Measurements from ENCODE around the gene GIN1.
"Not testable (repeated sequence)": the region's sequence is repeated elsewhere in the genome, so short reads cannot be mapped to it uniquely, and the experiment has no call there.

The GIN1 gene

DNA sequence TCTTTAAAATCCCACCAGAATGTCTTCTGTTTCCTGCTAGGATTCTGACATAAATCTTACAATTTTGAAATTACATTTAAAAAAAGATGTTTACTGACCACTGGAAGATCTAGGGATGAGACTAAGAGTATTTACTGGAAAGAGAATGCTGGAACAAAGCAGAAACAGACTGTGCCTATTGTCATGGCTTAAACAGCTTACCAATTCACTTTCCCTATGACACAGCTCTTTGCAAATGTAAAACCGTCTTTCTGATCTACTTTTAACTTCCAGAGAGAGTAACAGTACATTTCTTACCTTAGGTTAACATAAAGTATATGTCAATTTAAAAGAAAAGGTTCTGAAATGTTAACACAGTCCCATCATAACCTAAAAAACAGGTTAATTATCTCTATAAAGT lies 10.7 kb downstream of the GIN1 start:
- no peak for DNase-seq (ENCODE audit: low spot score)

DNA sequence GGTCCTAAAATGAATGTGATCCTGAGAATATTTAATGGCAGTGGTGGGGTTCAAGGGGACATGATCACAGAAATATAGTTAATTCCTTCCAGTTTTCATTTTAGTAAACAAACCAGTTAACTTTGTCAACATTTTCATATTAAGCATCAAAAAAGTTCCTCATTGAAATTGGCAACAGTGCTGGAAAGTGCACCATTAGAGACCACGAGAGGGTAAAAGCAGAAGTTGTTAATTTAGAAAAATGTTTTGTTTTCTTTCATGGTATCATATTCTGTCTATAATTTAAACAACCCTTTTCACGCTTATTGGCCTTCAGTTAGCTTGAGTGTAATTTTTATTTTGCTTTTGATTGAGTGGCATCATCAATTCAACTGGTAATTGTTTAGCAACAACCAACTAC lies 11.9 kb downstream of the GIN1 start:
- no peak for DNase-seq (ENCODE audit: low spot score)

DNA sequence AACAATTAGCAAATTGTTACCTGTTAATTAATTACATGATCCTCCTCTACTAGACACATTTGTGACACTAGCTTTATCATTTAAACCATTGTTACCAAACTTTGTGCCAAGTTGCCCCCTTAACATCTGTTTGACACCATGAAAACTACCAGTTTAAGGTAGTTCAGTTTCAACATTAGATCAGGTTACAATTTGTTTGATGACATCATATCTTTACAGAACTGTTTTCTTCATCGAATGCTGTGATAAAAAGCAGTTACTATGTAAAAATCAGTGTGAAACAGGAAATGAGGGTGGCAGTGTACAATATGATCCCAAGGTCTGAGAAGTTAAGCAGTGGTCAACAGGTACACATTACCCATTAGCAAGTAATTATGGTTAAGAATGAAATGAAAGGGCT lies 17.7 kb downstream of the GIN1 start:
- DNase-seq (ENCODE audit: low spot score) = no peak

DNA sequence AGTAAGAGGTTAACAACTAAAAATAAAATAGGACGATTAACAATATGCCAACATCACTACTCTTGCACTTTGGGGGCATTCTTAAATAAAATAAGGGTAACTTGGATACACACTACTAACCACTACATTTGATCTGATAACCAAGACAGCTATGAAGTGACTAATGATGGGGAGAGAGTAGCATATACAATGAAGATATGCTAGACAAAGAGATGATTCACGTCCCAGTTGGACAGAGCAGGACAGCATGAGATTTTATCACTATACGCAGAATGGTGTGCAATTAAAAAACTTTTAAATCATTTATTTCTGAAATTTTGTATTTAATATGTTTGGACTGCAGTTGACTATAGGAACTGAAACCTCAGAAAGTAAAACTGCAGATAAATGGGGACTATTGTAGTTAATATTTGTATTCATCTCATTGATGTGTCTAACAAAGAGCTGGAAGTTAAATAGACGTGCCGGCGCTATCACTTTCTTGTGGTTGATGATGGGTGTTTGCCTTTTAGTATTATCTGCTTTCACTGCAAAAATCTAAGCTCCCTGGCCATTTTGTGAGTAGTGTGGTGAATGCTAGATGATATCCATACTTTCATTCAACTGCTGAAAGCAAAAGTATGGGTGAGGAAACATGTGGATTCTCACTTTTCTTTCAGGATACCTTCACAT lies 18.7 kb downstream of the GIN1 start:
- no peak for DNase-seq (ENCODE audit: low spot score)

DNA sequence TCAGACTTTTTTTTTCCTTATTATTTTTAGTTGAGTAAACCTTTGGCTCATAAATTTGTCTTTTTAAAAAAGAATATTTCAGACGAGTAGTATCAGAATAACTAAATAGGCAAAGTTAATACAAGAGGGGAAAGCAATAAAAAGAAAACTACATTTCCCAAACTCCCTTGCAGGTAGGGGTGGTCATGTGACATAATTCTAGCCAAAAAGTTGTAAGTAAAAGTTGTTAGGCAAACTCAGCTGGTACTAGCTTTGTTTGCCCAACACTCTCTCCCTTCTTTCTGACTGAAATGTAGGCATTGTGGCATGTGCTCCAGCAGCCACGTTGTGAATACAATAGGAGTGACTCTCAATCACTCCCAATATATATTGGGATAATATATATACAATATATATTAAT lies 20.9 kb downstream of the GIN1 start:
- no peak for DNase-seq (ENCODE audit: low spot score)

DNA sequence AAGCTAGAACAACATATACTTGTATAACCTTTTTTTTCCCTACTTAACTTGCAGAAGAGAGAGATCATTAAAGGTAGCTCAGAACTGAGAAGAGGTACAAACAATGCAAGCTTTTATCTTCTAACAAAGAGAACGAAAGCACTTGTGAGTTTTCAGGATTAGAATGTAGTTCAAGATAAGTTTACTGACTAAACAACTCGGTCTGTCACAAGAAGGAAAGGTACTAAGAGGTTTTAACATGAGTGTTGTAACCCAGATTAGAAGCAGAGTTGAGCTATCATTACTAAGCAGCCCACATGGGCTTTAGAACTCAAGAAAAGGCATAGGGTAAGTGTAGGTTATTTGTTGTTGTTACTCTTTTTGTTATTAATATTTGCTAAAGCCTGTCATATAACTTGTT lies 25.2 kb downstream of the GIN1 start:
- DNase-seq (ENCODE audit: low spot score) = no peak

DNA sequence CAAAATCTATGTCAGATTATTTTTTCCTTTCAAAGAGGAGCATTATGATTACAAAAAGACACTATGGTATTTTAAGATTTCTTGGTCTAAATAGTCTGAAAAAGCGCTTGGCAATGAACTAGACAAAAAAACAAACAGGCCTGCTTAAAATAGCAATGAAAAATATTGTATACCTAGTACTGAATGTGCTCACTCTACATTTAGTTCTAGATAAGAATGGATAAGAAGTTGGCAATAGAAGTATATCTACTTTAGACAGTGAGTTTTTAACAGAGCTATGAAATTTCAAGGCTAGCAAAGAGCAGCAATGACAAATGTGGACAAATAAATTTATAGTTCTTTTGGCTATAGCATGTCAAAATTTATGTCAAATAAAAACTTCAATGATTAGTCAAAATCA lies 26.2 kb downstream of the GIN1 start:
- no peak for DNase-seq (ENCODE audit: low spot score)

DNA sequence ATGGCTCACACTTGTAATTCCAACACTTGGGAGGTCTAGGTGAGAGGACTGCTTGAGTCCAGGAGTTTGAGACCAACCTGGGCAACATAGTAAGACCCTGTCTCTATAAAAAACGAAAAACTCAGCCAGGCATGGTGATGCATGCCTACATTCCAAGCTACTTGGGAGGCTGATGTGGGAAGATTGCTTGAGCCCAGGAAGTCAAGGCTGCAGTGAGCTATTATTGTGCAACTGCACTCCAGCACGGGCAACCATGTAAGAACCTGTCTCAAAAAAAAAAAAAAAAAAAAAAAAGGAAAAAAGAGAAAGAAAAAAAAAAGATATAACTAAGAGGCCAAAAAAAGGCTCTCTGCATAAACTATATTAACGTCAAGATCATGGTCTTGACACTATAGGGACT lies 27.3 kb downstream of the GIN1 start:
- no peak for DNase-seq (ENCODE audit: low spot score)

DNA sequence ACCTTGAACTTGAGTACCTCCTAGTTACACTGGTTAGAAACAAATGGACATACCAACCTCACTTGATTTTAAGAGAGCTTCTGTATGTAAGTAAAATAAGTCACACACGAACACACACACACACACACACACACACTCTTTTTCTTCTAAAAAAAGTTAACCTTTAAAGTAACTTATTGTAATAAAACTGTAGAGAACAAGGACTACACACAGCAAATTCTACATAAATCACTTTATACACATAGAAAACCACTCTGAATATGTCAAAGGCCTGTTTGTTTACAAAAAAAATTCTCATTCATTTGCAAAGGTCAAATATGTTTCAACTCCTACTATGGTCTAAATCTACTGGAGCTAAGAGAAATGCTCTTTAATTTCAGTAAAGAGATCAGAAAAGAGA lies 29.1 kb downstream of the GIN1 start:
- DNase-seq (ENCODE audit: low spot score) = no peak

DNA sequence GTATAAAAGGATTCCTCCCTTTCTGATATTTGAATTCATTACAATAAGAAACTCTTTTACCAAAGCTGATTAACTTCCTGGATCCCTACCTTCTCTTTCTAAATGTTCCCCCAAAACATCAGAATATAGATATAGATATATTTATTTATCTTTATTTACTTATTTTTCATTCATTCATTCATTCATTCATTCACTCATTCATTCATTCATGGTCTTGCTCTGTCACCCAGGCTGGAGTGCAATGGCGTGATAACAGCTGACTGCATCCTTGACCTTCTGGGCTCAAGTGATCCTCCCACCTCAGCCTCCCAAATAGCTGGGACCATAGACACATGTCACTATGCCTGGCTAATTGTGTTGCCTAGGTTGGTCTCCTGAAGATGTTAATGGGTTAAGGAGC lies 30.7 kb downstream of the GIN1 start:
- no peak for DNase-seq (ENCODE audit: low spot score)

DNA sequence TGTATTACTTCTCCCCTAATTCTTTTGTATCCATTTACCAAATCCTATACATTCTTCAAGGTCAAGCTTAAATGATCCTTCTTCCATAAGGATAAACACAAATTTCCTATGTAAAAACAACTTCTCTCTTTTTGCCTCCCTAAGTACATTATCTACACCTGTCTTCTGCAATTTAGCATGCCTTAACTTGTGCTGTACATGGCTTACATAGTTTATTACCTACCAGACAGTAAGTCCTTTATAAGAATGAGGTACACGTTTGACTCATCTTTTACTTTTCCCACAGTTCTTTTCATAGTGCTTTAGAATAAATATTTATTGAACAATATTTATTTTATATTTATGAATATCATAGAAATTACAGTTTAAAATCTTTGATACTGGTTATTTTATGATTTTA lies 33.4 kb downstream of the GIN1 start:
- no peak for DNase-seq (ENCODE audit: low spot score)

DNA sequence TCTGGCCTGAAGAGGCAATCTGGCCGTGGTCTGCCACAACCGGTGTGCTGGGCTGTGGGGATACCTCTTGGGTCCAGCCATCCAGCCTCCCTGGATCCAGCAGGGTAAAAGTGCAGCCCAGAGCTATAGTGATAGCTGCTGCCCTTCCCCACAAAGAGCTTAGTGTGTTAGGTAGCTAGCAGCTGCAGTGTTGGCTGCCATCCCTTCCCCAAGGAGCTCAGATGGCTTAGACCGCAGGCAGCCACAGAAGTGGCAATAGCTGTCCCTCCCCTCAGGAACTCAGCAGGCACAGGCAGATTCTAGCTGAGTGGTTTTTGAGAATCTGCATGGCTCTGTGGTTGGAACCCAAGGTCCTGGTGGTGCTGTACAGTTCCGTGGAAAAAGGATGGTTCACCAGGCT lies 40.1 kb downstream of the GIN1 start:
- no peak for DNase-seq (ENCODE audit: low spot score)

DNA sequence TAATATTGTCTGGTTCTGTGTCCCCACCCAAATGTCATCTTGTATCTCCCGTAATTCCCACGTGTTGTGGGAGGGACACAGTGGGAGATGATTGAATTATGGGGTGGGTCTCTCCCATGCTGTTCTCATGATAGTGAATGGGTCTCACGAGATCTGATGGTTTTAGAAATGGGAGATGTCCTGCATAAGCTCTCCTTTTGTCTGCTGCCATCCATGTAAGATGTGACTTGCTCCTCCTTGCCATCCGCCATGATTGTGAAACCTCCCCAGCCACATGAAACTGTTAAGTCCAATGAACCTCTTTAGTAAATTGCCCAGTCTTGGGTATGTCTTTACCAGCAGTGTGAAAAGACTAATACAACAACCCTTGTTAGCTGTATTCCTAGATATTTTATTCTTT lies 44.5 kb downstream of the GIN1 start:
- DNase-seq (ENCODE audit: low spot score) = no peak

DNA sequence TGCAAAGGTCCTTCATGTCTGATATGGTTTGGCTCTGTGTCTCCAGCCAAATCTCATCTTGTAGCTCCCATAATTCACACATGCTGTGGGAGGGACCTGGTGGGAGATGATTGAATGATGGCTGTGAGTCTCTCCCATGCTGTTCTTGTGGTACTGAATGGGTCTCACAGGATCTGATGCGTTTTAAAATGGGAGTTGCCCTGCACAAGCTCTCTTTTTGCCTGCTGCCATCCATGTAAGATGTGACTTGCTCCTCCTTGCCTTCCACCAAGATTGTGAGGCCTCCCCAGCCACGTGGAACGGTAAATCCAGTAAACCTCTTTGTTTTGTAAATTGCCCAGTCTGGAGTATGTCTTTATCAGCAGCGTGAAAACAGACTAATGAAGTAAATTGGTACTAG lies 46.4 kb downstream of the GIN1 start:
- DNase-seq (ENCODE audit: low spot score) = not testable (repeated sequence)

DNA sequence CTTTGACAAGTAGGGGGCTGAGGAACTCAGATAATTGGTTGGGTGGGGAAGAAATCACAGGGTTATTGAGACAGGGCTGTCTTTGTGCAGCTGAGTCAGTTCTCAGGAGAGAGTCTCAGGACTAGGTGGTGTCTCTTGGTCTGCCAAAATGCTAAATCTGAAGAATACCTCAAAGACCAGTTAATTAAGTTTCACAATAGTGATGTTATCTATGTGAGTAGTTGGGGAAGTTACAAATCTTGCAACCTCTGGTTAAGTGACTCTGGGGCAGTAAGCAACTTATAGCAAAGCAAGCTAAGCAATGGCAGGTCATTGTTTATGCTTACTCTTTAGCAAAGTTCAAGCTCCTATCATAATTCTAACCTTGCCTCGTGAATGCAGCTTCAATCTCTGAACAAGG lies 53.6 kb downstream of the GIN1 start:
- no peak for DNase-seq (ENCODE audit: low spot score)

DNA sequence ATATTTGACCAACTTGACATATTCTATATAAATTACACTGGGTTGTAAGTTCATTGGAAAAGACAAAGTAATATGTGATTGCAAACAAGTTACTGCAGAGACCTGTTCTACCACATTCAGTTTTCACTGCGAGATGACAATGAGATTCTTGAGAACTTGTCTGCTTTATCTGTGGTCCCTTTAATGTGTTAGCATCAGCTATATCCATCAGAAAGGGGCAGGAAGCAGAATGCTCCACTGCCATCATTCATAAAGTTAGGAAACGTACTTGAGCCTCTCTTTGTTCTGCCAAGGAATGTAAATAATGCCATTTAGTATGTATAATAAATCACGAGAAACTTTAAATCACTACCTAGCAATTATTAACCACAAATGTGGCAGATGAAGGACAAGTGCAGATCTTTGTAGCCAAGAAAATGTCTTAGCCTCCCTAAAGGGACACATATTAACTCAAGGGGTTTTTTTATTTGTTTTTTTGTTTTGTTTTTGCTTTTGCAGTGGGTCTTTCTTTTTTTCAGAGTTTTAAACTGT lies 59.4 kb downstream of the GIN1 start:
- no peak for DNase-seq (ENCODE audit: low spot score)

DNA sequence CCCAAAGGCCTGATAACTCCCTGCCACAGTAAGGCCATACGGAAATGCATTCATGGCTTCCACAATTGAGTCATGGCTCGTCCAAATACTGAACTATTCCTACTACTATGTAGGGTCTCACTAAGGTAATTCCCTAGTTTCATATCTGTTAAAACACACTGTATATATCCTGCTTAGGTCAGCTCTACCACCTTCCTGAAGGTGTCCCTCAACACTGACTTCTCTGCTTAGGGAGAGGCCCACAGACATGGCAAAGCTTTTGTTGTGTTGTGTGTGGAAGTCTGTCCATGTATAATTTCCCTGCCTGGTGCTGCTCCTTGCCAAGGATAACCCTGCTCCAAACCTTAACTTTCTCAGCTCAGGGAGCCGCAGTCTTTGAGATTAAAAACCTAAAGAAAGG lies 60.4 kb downstream of the GIN1 start:
- no peak for DNase-seq (ENCODE audit: low spot score)

DNA sequence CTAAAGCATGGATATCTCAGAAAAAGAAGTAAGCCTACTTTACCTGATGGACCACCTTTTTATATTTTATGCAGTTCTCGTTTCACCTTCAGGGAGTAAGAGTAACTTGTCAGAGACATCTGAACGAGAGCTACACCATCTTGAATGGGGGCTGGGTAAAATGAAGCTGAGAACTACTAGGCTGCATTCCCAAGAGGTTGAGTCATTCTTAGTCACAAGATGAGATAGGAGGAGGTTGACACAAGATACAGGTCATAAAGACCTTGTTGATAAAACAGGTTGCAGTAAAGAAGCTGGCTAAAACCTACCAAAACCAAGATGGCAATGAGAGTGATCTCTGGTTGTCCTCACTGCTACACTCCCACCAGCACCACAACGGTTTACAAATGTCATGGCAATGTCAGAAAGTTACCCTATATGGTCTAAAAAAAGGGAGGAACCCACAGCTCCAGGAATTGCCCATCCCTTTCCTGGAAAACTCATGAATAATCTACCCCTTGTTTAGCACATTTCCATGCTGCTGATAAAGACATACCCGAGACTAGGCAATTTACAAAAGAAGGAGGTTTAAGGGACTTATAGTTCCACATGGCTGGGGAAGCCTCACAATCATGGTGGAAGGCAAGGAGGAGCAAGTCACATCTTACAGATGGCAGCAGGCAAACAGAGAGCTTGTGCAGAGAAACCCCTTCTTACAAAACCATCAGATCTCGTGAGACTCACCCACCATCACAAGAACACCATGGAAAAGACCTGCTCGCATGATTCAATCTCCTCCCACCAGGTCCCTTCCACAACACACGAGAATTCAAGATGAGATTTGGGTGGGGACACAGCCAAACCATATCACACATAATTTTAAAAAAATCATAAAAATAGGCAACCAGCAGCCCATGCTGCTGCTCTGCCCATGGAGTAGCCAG lies 62.5 kb downstream of the GIN1 start:
- no peak for DNase-seq (ENCODE audit: low spot score)

DNA sequence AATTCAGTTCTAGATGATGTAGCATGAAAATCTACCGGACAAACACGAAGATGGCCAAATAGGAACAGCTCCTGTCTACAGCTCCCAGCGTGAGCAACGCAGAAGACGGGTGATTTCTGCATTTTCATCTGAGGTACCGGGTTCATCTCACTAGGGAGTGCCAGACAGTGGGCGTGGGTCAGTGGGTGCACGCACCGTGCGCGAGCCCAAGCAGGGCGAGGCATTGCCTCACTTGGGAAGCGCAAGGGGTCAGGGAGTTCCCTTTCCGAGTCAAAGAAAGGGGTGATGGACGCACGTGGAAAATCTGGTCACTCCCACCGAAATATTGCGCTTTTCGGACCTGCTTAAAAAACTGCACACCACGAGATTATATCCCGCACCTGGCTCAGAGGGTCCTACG lies 73.2 kb downstream of the GIN1 start:
- not testable (repeated sequence) for DNase-seq (ENCODE audit: low spot score)

DNA sequence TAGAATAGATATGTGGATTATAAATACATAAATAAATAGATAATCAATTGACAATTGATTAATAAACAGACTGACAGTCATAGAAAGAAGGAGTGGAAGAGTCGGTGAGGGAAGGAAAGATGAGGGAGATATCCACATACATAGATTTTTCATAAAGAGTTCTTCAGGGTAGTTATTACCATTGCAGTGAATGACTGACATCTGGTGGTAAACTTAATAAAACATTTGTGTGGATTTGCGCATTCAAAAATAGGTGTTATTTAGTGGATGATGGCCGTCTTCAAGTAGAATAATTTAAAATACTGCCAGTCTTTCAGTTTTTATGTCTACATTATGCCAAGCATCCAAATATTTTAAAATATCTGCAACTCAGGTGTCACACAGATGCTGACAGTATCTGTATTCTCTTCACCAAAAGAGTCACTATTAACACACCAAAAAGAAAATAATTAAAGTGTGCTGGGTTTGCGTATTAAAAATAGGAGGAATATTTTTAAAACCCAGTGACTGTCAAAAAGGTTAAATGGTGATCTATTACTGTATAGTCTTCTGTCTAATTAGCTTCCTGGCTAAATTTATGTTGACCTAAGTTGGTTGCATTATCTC lies 78.8 kb downstream of the GIN1 start:
- DNase-seq (ENCODE audit: low spot score) = no peak

DNA sequence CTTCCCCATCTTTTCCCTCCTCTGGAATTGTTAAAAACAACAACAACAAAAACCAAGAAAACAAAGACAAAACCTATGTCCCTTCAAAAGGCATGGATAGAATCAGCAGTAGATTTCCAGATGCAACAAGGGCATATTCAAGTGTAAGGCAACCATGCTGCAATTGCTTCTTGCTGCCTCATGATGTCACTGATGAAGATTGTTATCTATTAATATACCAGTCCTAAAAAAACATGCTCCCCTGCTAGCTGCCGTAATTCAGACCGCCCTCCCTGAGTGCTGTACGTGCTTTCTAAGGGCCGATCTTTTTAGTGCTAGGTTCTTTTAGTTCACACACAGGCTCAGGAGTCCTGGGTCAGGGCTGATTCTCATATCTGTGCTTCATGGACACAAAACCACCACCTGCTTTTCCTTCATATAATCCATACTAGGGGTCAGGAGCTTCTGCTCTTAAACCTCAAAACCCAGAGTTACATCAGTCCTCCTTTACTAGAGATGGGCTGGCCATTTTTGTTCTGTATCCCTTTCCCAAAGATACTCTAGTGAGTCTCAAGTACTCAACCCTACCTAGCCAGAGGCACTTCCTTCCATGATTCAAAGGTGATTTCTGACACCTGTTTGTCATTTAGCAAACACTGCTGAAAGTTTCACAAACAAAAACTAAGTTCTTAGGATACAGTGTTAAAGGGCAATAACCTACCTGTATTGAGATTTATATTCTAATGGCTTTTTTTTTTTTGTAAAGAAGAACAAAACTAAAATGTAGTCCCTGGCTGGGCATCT lies 82.1 kb downstream of the GIN1 start:
- DNase-seq (ENCODE audit: low spot score) = no peak

DNA sequence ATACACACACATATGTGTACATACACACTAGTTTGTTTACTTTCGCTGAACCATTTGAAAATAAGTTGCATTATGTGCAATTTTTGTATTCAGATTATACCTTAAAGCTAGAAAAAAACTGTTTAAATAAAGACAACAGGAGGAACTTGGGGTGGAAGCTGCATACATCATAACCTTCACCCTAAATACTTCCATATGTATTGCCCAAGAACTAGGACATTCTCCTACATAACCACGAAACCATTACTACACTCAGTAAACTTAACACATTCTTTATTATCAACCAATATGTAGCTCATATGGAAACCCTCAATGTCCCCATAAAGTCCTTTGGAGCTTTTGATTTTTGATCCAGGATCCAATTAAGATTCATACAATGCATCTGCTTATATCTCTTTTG lies 83.3 kb downstream of the GIN1 start:
- no peak for DNase-seq (ENCODE audit: low spot score)

All from ecto neural progenitor cell (in vitro differentiated cells).